ENCODE data around the gene CPLX4.

DNA sequence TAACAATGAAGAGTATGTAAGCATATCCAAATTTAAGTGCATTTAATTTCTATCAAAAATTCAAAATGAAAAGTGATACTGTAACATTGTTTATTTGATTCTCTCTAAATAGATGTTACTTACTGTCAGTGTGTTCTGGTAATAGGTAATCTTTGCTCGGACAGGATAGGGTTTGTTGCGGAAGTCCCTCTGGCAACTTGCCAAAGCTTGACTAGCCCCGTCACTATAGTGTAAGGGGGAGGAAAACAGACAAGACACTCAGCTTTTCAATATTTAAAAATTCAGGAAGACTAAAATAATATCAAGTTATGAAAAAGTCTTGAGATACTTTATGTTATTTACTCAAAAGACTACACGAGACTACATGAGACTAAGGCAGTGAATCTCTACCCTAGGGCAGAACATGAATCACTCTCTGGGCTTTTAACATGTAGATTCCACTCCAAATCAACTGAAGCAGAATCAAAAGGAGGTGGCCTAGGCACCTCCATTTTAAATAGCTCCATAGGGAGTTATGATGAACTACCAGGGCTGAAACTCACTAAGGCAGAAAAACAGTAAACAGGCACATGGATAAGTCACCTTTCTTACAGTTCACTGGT lies 34.7 kb upstream of the CPLX4 start:
- TF ChIP-seq EZH2 (IDR thresholded peaks at IDR 0.05; ENCODE audit: borderline replicate concordance, low read depth, low read length, severe bottlenecking) (no peak), CTCF (IDR thresholded peaks at IDR 0.05; ENCODE audit: borderline replicate concordance, extremely low read depth, low read length, poor library complexity, severe bottlenecking) (no peak)
